ENCODE measurements around the gene PPM1A. TPM values are rescaled to one million over a fixed set of nuclear protein-coding genes. Genes with fewer than 3 reads are reported as not detected.

The PPM1A gene
- total RNA-seq, 2 donors from 2014 or later = 37.0 to 42.4 TPM

DNA sequence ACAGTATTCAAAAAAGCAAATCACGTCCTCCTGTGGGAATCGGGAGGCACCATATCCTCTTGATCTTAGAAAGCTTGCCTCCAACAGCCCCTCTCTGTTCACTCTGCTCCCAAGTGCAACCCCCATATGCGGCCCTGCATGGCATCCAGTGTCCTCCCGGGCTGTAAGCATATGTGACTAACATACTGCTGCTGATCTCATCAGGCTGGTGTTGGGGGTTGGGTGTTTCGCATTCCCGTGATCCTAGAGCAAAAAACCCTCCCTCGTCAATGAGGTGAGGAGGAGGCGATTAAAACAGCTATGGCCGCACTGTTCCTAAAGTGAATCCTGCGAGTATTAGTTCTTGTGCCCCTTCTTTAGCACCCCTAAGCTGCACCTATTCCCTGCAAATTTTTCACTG lies 28.1 kb upstream of the PPM1A start:
- TF ChIP-seq, protein P1, sequence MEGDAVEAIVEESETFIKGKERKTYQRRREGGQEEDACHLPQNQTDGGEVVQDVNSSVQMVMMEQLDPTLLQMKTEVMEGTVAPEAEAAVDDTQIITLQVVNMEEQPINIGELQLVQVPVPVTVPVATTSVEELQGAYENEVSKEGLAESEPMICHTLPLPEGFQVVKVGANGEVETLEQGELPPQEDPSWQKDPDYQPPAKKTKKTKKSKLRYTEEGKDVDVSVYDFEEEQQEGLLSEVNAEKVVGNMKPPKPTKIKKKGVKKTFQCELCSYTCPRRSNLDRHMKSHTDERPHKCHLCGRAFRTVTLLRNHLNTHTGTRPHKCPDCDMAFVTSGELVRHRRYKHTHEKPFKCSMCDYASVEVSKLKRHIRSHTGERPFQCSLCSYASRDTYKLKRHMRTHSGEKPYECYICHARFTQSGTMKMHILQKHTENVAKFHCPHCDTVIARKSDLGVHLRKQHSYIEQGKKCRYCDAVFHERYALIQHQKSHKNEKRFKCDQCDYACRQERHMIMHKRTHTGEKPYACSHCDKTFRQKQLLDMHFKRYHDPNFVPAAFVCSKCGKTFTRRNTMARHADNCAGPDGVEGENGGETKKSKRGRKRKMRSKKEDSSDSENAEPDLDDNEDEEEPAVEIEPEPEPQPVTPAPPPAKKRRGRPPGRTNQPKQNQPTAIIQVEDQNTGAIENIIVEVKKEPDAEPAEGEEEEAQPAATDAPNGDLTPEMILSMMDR (IDR thresholded peaks at IDR 0.05) = no peak
- Histone ChIP-seq H3K36me3 (no peaks in the 10 kb centered on the region), H3K4me3 (no peak overlapping the region), H3K4me1 (peaks cover 0 to 7% of the 10 kb centered on the region in 2 donors), H3K27ac (no peak overlapping the region), H3K27me3 (no peaks in the 10 kb centered on the region), H3K9me3 (no peaks in the 10 kb centered on the region)
- DNase-seq (ENCODE audit: low spot score) = no peak

DNA sequence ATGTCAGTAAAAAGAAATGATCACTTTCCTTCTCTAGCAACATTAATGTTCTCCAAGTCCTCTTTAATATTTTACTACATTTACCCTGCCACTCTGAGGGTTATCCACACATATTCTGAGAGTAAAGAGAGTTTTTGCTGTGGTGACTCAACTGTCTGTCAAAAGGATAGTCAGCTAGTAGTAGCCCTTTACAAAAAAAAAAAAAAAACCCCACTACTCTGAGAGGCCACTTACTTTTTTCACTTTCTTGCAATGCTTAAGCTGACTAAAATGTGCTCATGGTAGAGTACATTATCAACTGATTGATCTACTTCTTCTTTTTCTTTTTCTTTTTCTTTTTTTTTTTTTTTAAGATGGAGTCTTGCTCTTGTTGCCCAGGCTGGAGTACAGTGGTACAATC lies 27.6 kb upstream of the PPM1A start:
- Histone ChIP-seq H3K4me3 (no peak overlapping the region), H3K27ac (no peak overlapping the region), H3K36me3 (no peaks in the 10 kb centered on the region), H3K4me1 (peaks cover 0 to 7% of the 10 kb centered on the region in 2 donors), H3K27me3 (no peaks in the 10 kb centered on the region), H3K9me3 (no peaks in the 10 kb centered on the region)
- TF ChIP-seq, protein P1 (IDR thresholded peaks at IDR 0.05) = no peak
- DNase-seq (ENCODE audit: low spot score) = no peak

DNA sequence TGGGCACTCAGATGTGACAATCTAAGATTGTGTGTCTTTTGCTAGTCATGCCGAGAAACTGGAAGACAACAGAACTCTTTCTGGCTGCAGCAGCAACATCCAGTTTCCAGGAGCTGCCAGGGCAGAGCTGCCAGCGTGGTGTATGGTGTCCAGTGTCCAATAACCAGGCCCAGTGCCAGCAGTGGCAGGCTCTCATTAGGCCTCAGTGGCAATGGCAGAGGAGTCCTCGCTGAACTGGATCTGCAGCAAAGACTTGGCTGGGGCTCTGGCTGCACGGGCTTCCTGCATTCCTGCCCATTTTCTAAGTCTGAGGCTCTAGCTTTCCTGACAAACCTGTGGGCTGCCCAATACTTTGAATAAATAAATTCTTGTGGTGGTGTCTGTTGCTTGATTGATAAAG lies 26.2 kb upstream of the PPM1A start:
- peak overlapping the region in 1 of 2 donors; percentile 42 for H3K27ac ChIP-seq
- H3K4me3 ChIP-seq = no peak overlapping the region
- DNase-seq (ENCODE audit: low spot score) = no peak

DNA sequence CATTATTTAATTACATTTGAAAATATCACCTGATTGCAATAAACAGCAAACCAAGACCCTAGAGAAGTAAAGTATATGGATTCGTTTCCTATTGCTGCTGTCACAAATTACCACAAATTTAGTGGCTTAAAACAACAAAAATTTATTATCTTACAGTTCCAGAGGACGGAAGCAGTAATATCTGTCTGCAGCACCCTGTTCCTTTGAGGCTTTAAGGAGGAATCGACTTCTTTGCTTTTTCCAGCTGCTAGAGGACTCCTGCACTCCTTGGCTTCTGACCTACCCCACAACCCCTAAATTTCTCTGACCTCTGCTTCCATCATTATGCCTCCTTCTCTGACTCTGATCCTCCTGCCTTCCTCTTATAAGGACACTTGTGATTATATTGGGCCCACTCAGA lies 23.8 kb upstream of the PPM1A start:
- Histone ChIP-seq H3K27ac (no peak overlapping the region), H3K4me3 (no peak overlapping the region), H3K4me1 (peaks cover 0 to 7% of the 10 kb centered on the region in 2 donors), H3K9me3 (no peaks in the 10 kb centered on the region), H3K36me3 (no peaks in the 10 kb centered on the region), H3K27me3 (no peaks in the 10 kb centered on the region)
- DNase-seq (ENCODE audit: low spot score) = no peak
- TF ChIP-seq, protein P1 (IDR thresholded peaks at IDR 0.05) = no peak

More for the DNA sequence above, 26.2 kb upstream of the PPM1A start:
- Histone ChIP-seq H3K27me3 (no peaks in the 10 kb centered on the region), H3K36me3 (no peaks in the 10 kb centered on the region), H3K4me1 (peaks cover 0 to 7% of the 10 kb centered on the region in 2 donors), H3K9me3 (no peaks in the 10 kb centered on the region)
- TF ChIP-seq, protein P1 (IDR thresholded peaks at IDR 0.05) = no peak

DNA sequence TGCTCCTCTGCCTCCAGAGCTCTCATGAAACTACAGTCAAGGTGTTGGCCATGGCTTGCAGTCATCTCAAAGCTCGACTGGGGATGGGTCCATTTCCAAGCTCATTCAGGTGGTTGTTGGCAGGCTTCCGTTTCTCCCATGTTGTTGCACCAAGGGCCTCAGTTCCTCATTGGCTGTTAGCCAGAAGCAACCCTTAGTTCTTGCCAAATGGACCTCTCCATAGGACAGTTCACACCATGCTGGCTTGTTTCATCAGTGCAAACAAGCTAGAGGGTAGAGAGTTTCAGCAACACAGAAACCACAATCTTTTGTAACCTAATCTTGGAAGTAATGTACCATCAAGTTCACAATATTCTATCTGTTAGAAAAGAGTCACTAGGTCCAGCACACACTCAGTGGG lies 22.7 kb upstream of the PPM1A start:
- TF ChIP-seq, protein P1 (IDR thresholded peaks at IDR 0.05) = no peak
- Histone ChIP-seq H3K36me3 (no peaks in the 10 kb centered on the region), H3K9me3 (no peaks in the 10 kb centered on the region), H3K4me3 (no peak overlapping the region), H3K4me1 (peaks cover 0 to 7% of the 10 kb centered on the region in 2 donors), H3K27me3 (no peaks in the 10 kb centered on the region), H3K27ac (no peak overlapping the region)
- no peak for DNase-seq (ENCODE audit: low spot score)

DNA sequence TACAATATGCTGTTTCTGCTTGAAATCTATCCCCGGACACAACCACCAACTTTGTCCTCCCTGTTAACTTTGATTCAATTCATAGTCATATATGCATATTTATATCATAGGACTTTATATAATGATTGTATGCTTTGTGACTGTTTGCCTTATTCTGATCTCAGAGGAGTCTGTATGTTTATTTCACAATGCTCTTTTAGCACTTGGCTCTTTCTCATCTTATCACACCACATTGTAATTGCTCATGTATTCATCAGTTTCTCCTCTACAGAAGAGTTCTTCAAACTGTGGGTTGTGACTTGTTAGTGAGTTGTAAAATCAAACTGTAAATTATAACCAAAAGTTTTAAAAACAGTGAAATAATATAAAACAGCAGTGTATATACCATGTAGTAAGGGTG lies 21.7 kb upstream of the PPM1A start:
- TF ChIP-seq, protein P1 (IDR thresholded peaks at IDR 0.05) = no peak
- Histone ChIP-seq H3K4me3 (no peak overlapping the region), H3K9me3 (peaks cover 0 to 10% of the 10 kb centered on the region in 2 donors), H3K4me1 (peaks cover 0 to 7% of the 10 kb centered on the region in 2 donors), H3K36me3 (no peaks in the 10 kb centered on the region), H3K27me3 (no peaks in the 10 kb centered on the region), H3K27ac (no peak overlapping the region)
- no peak for DNase-seq (ENCODE audit: low spot score)
